GM21515 (cell line): ENCODE results near the gene NPHP1.
"Not testable (repeated sequence)": the region's sequence is repeated elsewhere in the genome, so short reads cannot be mapped to it uniquely, and the experiment has no call there.

ENCODE experiments used
- ATAC-seq: cut with Tn5 transposase; IDR thresholded peaks from one replicate; pipeline ENCODE4 v1.9.1; 2021; ENCODE audit not compliant: unreplicated experiment

Gene NPHP1

GRCh38 chr2:110105183-110105582 is 99.6 kb downstream of the NPHP1 start:
- ATAC-seq = no peak

DNA sequence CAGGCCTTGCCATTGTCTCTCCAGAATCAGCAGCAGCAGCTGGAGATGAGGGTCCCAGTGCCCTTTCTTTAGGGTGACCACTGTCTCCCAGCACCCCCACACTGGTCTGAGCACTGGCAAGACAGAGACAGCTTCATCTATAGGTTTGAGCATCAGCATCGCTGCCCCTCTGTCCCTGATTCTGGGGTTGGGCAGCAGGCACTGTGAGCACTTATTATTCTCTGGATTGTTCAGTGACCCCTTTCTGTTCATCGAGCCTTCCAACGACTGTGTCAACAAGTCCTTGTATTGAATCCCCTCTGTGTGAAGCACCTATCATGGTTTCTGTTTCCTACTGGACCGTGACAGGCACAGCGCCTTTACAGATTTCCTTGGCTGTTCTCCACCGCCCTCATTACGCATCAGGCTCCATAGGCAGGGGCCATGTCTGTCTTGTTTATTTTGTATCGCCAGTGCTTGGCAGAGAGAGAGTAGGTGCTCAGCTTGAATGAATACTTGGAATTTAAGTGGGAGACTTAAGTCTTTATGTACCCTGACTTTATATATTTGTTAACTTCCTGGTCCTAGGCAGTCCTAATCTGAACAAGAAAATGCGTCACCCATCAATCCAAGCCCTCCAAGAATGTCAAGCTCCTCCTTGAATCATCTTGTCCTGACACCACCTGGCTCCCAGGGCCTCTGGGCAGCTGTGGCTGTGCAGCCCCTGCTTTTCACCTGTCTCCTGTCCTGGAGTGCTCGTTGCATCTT is 100.6 kb downstream of the NPHP1 start:
- no peak for ATAC-seq

- no peak for ATAC-seq
Measured at GRCh38 chr2:110103061-110103961, 101.5 kb downstream of the NPHP1 start.

DNA sequence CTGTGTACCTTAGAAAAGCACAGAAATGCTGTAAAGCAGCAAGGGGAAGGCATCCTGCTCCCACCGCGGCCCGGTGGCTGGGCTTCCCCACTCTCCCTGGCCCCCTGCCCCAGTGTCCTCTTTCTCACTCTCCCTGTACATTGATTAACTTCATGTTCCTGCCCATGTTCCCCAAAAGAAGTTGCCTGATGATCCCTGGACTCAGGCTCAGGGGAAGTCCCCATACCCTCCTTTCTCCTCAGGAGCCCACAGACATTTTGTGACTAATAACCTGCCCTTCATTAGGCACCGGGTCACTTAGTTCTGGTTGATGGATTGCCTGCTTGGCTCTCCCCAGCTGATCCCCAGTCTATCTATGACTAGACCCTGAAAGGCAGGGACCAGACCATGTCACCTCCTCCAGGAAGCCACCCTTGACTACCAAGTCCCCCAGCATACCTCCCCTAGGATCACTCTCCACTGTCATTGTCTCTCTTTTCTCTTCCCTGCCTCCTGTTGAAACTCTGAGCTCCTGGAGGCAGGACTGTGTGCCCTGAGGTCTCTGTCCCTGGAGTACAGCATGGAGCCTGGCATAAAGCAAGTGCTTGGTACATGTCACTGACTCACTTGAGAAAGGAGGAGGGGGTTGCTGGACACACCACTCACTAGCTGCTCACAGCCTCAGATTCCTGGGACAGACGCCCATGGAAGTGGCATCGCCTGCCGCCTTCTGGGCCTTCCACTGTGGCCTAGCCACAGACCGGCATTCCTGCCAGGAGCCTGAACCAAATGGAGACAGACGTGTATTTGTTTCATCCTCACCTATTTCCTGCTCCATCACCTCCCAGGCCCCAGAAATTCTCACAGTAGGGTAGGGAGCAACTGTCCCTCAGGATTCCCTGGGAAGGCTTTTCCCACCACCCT is 102.7 kb downstream of the NPHP1 start:
- no peak for ATAC-seq

GRCh38 chr2:110101280-110101844 is 103.5 kb downstream of the NPHP1 start:
- ATAC-seq = no peak

DNA sequence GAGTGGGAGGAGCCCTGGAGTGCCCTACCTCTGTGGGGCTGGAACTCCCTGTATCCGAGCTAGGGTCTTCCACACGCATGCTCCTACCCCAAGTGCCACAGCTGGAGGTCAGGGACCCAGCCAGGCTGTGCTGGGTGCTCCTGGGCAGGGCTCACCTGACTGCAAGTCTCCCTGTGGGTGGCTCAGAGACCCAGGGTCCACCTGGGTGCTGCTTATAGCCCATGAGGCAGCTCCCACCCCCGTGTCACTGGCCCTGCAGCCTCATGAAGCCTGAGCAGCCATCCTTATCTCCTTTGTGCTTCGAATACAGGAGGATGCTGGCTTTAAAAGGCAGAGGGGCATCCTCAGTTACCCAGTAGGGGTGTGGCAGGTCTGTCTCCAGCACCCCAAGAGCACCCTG is 103.9 kb downstream of the NPHP1 start:
- not testable (repeated sequence) for ATAC-seq

GRCh38 chr2:110100480-110100879 is 104.3 kb downstream of the NPHP1 start:
- ATAC-seq = no peak

- ATAC-seq = no peak
Measured at GRCh38 chr2:110099471-110100225, 105.2 kb downstream of the NPHP1 start.

DNA sequence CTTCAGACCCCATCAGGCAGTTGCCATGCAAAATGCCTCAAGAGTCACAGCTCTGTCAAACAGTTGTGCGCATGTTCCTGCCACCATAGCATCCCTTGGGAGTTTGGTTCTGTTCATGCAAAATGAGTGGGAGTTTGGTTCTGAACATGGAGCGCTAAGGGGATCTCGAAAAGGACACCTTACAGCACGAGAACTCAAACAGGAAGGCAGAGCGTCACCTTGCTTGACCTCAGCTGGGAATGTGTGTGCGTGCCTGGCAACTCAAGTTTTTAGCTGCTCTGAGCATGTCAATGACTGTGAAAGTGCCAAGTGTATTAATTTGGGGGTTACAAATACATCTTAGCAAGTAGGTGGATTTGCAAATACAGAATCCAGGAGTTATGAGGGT is 105.8 kb downstream of the NPHP1 start:
- ATAC-seq = no peak

DNA sequence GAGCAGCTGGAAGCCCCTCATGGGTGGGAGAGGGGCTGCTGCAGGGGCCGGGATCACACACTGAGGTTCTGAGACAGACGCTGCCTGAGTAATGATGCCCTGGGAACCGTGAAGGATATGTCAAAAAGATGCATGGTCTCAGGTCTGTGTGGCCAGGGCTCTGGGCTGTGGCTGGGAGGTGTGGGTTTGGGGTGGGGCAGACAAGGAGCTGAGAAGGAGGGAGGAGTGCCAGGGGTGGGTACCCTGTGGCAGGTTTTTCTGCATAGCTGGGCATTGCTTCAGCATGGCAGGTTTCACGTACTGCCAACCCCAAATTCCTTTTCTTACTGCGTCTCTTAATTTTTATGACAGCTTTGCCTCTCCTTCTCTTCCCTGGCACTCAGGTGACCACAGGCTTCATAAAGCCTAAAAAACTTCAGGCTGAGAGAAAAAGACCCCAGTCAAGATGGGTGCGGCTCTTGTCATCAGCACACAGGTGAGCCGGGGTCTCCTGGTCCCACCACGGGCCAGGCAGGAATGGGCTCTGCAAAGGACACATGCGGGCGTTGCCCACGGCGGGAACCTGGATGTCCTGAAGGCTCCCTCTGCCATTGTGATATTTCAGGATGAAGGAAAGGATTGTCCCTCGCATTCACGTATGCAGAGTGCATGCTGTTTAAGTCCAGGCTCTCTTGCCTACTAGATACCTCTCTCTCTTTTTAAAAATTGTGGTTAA is 107.2 kb downstream of the NPHP1 start:
- ATAC-seq = no peak

DNA sequence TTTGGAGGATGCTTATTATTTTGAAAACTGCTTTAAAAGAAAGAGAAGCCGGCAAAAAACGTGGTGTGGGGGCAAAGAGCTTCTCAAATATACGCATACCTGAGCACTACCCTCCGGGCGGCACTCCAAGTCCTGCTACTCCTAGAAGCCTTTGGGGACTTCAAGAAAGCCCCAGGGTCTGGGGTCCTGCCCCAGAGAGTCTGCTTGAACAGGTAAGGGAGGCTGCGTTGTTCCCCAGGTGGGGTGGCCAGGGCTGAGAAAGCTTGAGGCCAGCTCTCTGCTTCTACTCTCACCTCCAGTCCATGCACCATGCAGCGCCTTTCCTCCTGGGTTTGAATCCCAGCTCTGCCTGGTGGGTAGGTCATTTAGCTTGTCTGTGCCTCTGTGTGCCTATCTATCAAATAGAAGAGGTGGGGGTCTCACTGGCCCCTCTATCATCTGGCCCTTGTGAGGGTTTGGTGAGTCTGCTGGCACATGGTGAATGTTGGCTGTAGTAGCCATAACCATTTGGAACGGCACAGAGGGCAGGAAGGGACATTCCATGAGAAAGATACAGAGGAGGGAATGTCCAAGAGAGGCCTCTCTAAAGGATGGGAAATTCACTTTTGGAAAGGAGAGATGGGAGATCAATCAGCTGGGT is 108.7 kb downstream of the NPHP1 start:
- ATAC-seq = no peak

GRCh38 chr2:110094884-110095534 is 109.8 kb downstream of the NPHP1 start:
- not testable (repeated sequence) for ATAC-seq

GRCh38 chr2:110093924-110094323 is 110.9 kb downstream of the NPHP1 start:
- ATAC-seq = not testable (repeated sequence)

DNA sequence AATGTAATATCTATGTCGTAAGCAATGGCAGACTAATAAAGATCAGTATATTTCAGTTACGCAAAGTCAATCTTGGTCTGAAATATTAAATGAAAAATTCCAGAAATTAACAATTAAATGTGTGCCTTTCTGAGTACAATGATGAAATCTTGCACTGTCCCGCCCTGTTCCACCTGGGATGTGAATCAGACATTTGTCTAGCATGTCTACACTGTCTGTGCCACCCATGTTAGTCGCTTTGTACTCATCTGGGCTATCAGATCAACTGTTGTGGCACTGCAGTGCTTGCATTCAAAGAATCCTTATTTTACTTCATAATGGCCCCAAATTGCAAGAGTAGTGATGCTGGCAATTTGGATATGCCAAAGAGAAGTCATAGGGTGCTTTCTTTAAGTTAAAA is 114.6 kb downstream of the NPHP1 start:
- not testable (repeated sequence) for ATAC-seq

GRCh38 chr2:110083757-110084156 is 121.1 kb downstream of the NPHP1 start:
- not testable (repeated sequence) for ATAC-seq

GRCh38 chr2:110083162-110083561 is 121.7 kb downstream of the NPHP1 start:
- ATAC-seq = not testable (repeated sequence)

DNA sequence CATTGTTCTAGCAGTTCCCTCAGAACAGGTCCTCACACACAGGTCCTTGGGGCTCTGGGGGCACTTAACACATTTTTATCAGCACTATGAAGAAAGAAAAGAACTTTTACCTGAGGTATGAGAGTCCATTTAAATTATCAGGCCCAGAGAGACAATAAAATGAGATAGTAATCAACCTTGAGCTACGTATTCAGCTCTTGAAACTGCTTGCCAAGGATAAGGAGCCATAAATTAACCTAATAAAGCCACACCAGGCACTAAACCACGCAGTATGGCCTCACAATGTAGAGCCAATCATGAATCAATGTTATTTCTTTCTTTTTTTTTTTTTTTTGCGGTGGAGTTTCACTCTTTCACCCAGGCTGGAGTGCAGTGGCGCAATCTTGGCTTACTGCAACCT is 126.7 kb downstream of the NPHP1 start:
- ATAC-seq = not testable (repeated sequence)

- not testable (repeated sequence) for ATAC-seq
Measured at GRCh38 chr2:110075896-110076295, 128.9 kb downstream of the NPHP1 start.
